KOPT-K1 (cell line): ENCODE results near the gene TLDC2.
"Not testable (repeated sequence)": the region's sequence is repeated elsewhere in the genome, so short reads cannot be mapped to it uniquely, and the experiment has no call there.

Source experiments
- H3K27ac ChIP-seq: fragments of 200-600 bp; sonication (generic); 2 replicates; pipeline ENCODE4 v1.5.1; 2016; ENCODE audit warnings: antibody characterized with exemption, mild to moderate bottlenecking, low read depth, low read length; ENCODE audit not compliant: poor library complexity, severe bottlenecking
- H3K36me3 ChIP-seq: fragments of 200-600 bp; sonication (generic); 2 replicates; pipeline ENCODE4 v1.5.1; 2017; ENCODE audit warnings: antibody characterized with exemption, mild to moderate bottlenecking, low read length, moderate library complexity; ENCODE audit not compliant: insufficient read depth
- H3K9me3 ChIP-seq: fragments of 200-600 bp; sonication (generic); 2 replicates; pipeline ENCODE4 v1.5.1; 2017; ENCODE audit warnings: antibody characterized with exemption, low read length, mild to moderate bottlenecking; ENCODE audit not compliant: insufficient read depth, poor library complexity, severe bottlenecking

The TLDC2 gene

DNA sequence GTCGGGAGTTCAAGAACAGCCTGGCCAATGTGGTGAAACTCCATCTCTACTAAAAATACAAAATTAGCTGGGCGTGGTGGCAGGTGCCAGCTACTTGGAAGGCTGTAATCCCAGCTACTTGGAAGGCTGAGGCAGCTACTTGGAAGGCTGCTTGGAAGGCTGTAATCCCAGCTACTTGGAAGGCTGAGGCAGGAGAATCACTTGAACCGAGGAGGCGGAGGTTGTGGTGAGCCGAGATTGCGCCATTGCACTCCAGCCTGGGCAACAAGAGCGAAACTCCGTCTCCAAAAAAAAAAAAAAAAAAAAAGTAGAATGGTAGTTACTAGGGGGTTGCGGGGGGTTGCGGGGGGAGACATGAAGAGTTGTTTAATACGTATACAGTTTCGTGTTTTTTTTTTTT lies 56.1 kb downstream of the TLDC2 start:
- not testable (repeated sequence) for H3K36me3 ChIP-seq, H3K27ac ChIP-seq, H3K9me3 ChIP-seq

DNA sequence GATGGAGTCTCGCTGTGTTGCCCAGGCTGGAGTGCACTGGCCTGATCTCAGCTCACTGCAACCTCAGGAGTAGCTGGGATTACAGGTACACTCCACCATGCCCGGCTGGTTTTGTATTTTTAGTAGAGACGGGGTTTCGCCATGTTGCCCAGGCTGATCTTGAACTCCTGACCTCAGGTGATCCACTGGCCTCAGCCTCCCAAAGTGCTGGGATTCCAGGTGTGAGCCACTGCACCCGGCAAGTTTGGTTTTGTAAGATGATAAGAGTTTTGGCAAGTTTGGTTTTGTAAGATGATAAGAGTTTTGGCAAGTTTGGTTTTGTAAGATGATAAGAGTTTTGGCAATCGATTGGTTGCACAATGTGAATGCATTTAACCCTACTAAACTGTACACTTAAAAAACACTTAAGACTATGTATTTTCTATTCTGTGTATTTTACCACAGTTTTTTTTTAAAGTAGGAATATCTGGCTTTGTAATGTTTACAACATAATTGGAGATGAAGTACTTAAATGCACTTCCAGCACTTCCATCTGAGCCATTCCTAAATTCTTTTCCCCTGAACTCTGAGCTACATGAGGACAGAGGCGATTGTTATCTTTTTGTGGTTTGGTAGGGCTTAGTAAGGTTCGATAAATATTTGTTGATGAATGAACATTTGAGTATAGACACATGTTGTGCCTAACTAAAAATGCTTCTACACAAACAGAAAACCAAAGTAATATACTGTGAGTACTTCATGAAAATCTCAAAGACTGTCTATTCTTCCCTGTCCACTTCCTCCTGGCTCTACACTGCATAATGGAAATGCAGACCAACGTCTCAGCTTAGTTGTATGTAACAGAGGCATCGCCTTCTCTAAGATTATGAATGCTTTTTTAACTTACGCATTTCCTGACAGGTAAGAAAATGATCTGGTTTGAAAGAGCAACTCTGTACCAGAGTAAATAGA lies 56.8 kb downstream of the TLDC2 start:
- H3K27ac ChIP-seq = no peak overlapping the region
- H3K9me3 ChIP-seq = no peaks in the 10 kb centered on the region
- H3K36me3 ChIP-seq = no peaks in the 10 kb centered on the region

DNA sequence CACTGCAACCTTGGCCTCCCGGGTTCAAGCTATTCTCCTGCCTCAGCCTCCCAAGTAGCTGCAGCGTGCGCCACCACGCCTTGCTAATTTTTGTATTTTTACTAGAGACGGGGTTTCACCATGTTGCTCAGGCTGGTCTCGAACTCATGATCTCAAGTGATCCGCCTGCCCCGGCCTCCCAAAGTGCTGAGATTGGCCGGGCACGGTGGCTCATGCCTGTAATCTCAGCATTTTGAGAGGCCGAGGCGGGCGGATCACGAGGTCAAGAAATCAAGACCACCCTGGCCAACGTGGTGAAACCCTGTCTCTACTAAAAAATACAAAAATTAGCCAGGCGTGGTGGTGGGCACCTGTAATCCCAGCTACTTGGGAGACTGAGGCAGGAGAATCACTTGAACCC lies 57.6 kb downstream of the TLDC2 start:
- not testable (repeated sequence) for H3K36me3 ChIP-seq, H3K9me3 ChIP-seq, H3K27ac ChIP-seq

DNA sequence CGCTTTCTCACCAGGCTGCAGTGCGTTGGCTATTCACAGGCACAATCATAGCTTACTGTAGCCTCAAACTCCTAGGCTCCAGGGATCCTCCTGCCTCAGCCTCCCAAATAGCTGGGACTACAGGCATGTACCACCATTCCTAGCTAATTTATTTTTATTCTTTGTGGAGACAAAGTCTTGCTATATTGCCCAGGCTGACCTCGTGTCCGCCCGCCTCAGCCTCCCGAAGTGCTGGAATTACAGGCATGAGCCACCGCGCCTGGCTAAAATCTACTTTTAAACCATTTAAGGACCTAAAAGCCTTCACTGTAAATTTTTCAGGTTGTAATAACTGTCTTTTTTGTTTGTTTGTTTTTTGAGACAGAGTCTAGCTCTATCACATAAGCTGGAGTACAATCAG lies 60.4 kb downstream of the TLDC2 start:
- H3K36me3 ChIP-seq = no peaks in the 10 kb centered on the region

DNA sequence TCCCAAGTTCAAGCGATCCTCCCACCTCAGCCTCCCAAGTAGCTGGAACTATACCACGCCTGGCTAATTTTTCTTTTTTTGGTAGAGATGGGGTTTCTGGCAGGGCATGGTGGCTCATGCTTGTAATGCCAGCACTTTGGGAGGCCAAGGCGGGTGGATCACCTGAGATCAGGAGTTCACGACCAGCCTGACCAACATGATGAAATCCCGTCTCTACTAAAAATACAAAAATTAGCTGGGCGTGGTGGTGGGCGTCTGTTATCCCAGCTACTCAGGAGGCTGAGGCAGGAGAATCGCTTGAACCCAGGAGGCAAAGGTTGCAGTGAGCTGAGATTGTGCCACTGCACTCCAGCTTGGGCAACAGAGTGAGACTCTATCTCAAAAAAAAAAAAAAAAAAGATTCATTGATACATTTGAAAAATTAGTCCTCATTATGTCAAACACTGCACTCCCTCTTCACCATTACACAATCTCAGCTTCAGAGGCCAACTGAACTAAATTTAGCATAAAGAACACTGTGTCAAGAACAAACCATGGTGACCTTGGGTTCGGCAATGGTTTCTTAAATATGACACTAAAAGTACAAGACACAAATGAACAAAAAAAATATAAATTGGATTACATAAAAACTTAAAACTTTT lies 60.9 kb downstream of the TLDC2 start:
- H3K36me3 ChIP-seq, H3K27ac ChIP-seq, H3K9me3 ChIP-seq: not testable (repeated sequence)

More for the DNA sequence above, 60.4 kb downstream of the TLDC2 start:
- Histone ChIP-seq H3K27ac (no peak overlapping the region), H3K9me3 (no peaks in the 10 kb centered on the region)

DNA sequence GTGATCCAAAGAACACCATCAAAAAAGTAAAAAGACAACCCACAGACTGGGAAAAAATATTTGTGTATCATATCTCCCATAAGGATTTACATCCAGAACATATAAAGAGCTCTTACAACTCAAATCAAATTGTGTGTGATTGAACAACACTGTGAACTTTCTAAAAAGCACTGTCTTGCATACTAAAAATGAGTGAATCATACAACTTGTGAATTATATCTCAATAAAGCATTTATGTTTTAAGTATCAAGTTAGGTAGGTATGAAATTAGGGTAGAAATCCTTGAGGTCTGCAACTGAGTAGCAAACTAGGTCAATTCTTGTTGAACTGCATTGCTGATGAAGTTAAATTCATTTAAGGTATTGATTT lies 61.4 kb downstream of the TLDC2 start:
- Histone ChIP-seq H3K36me3 (no peaks in the 10 kb centered on the region), H3K9me3 (no peaks in the 10 kb centered on the region), H3K27ac (no peak overlapping the region)

DNA sequence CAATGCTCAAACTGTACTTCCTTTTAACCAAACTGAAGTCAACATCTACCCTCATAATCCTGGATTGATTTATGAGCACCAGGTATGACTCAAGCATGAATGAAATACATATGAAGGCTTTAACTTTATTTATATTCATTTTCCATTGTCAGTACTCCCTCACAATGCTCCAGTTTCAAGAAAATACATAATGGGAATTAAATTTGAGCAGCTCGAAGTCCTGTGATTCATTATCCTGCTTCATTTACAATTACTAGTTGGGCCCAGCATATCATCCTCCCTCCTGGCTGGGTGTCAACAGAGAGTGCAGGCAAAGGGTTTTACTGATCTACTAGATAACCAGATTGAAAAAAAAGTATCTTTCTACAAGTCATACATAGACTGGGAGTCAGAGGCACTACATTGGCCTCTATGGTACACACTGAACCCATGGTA lies 65.5 kb downstream of the TLDC2 start:
- Histone ChIP-seq H3K9me3 (no peaks in the 10 kb centered on the region), H3K36me3 (no peaks in the 10 kb centered on the region), H3K27ac (no peak overlapping the region)
